Posterior cingulate gyrus (tissue), 11 donors: ENCODE data around the gene POLR2E.

Experiments
- DNase-seq, 10 donors: peaks; one replicate each; pipeline versions ENCODE4 v3.0.0 to v3.0.0-alpha.2; 2020 to 2021; ENCODE audit warnings: mixed read lengths in 3 of 10
- intact Hi-C: fragments of 100-400 bp; cut with DNase I; formaldehyde crosslinking; loops from one replicate; pipeline ENCODE4 v1.15.1; 2023

POLR2E gene

DNA sequence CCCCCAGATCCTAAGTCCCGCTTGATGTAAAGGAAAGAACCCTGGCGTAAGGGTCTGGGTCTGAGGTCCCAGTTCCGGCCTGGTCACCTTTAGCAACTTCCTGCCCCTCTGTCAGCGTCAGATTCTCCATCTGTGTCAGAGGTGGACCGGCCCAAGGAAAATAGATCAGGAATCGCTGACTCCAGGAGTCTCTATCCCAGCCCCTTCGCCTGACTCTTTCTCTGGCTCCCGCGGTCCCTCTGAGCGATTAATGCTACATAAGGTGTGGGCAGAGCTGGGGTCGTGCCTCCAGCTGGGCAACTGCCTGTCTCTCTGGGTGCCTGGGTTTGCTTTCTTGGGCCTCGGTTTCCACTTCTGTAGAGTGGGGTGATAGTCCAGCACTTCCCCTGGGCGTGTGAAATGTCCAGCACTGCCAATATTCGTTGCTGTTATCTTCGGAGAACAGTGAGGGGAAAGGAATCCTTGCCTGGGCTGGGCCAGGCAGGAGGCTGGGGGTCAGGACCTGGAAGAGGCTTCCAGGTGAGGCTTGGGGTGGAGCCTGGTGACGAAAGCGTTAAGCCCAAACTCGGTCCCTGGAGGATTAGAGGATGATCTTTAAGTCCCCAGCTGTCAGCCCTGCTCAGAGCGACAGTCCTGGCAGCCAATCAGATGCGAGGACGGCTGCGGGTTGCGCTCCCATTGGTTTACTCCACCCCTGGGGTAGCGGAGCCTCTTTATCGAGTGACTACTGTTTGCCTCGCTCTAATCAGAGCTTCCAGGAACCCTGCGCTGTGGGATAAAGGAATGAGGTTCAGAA is 54.5 kb downstream of the POLR2E start:
- intact Hi-C loops: loop anchor here (2.0 to 10.0 kb wide), 2 partner anchors 20 to 54 kb away; partner anchors contain the start of genes POLR2E, RNU6-2 and TMEM259
- peak; percentile 87 to 99 (median 95) for DNase-seq

- intact Hi-C loops: loop anchor here (2.0 to 10.0 kb wide), 2 partner anchors 19 to 55 kb away; partner anchors contain the start of genes POLR2E, RNU6-2 and TMEM259
- DNase-seq: peak; percentile 93 to 100 (median 98)
These were observed 55.3 kb downstream of the POLR2E start, which contains the start of gene ABCA7 for GRCh38 chr19:1039646-1040475. Gene ABCA7, plus strand, starts transcription at chr19:1040107. Its CDS starts 1,255 bp downstream, at chr19:1041362.

DNA sequence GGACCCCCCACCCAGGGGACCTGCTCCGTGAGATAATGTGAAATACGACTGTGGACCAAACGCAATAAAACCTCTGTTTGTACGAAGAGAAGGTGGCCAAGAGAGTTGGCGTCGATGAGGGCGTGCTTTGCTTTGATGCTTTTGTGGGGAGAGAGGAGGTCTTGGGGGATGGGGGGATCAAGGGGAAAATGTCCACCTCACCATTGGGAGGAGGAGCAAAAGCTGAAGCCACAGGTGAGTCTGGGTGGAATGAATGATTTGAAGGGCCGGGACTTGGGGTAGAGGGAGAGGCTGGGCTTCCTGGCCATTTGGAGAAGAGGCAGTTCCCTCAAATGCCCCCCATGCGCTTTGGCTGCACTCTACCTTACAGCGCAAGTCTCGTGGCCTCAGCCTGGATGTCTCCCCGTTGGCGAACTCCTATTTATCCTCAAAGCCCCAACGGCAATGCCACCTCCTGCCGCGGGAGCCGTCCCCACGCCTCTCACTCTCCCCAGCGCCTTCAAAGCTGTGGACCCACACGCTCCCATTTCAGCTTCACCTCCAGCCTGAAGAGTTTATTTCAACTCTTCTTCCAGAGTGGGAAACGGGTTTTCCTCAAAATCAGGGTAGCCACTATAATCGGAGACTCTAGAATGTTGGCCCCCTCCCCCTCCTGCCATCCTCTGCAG is 56.1 kb downstream of the POLR2E start:
- intact Hi-C loops: no loop called here
- no peak for DNase-seq

DNA sequence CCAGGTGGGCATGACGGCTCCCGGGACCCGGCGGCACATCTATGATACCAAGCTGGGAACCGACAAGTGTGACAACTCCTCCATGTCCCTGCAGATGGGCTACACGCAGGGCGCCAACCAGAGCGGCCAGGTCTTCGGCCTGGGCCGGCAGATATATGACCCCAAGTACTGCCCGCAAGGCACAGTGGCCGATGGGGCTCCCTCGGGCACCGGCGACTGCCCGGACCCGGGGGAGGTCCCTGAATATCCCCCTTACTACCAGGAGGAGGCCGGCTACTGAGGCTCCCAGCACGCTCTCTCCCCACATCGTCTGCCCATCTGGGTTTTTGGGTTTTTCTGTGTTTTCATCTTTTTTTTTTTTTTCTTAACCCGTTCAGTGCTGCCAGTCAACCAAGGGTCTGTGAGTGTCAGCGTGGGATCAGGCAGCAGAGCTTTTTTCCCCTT is 57.5 kb downstream of the POLR2E start:
- DNase-seq: no peak
- intact Hi-C loops: no loop called here
